Rectal smooth muscle tissue (tissue), 1 donor: ENCODE measurements around the gene POLR3E.

Source experiments
- H3K27ac ChIP-seq: one replicate; pipeline ENCODE4 v1.7.0; 2013; ENCODE audit warnings: low read depth, low read length, inconsistent platforms
- H3K27me3 ChIP-seq: one replicate; pipeline ENCODE4 v1.7.0; 2013; ENCODE audit warnings: low read length; ENCODE audit not compliant: control insufficient read depth, insufficient read depth
- H3K36me3 ChIP-seq: one replicate; pipeline ENCODE4 v1.7.0; 2013; ENCODE audit warnings: low read length; ENCODE audit not compliant: control insufficient read depth, insufficient read depth
- H3K4me1 ChIP-seq: one replicate; pipeline ENCODE4 v1.7.0; 2013; ENCODE audit warnings: low read length; ENCODE audit not compliant: control insufficient read depth, insufficient read depth
- H3K4me3 ChIP-seq: one replicate; pipeline ENCODE4 v1.7.0; 2013; ENCODE audit warnings: low read length
- H3K9ac ChIP-seq: one replicate; pipeline ENCODE4 v1.7.0; 2013; ENCODE audit warnings: low read length

The POLR3E gene, protein sequence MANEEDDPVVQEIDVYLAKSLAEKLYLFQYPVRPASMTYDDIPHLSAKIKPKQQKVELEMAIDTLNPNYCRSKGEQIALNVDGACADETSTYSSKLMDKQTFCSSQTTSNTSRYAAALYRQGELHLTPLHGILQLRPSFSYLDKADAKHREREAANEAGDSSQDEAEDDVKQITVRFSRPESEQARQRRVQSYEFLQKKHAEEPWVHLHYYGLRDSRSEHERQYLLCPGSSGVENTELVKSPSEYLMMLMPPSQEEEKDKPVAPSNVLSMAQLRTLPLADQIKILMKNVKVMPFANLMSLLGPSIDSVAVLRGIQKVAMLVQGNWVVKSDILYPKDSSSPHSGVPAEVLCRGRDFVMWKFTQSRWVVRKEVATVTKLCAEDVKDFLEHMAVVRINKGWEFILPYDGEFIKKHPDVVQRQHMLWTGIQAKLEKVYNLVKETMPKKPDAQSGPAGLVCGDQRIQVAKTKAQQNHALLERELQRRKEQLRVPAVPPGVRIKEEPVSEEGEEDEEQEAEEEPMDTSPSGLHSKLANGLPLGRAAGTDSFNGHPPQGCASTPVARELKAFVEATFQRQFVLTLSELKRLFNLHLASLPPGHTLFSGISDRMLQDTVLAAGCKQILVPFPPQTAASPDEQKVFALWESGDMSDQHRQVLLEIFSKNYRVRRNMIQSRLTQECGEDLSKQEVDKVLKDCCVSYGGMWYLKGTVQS

DNA sequence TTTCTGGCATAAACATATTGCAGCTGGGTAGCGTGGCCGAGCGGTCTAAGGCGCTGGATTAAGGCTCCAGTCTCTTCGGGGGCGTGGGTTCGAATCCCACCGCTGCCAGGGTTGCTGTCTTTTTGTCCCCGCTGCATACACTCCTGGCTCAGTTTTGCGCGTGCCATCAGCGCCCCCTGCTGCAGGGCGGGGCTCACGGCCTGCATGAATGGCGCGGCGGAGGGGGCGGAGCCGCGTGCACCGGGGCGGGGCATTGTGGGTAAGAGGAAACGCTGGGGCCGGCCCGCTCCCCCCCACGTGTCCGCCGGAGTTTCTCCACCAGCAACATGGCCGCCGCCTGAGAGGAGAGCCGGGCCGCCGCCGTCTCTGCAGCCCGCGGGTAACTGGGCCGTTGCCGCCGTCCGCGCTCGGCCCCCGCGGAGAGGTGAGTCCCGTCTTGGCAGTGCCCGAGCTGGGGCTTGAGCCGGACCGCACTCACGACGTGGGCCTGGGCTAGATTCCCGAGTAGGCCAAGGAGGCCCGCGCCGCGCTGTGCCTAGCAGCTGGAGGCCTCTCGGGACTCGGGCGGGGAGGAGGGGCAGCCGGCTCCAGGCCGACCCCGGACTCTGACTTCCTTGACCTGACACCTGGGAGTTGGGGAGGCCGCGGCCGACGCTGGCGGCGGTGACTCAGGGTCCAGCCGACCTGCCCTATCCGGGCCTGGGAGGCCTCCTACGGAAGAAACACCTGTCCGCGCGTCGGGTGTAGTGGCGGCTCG lies at the start of gene POLR3E:
Gene POLR3E (plus strand): TSS at position 296 of the 757 bp plus-strand sequence. CDS start 5,560 bp downstream, outside the sequence.
- H3K4me3 ChIP-seq, result peak within 1 kb of the TSS; percentile 76

DNA sequence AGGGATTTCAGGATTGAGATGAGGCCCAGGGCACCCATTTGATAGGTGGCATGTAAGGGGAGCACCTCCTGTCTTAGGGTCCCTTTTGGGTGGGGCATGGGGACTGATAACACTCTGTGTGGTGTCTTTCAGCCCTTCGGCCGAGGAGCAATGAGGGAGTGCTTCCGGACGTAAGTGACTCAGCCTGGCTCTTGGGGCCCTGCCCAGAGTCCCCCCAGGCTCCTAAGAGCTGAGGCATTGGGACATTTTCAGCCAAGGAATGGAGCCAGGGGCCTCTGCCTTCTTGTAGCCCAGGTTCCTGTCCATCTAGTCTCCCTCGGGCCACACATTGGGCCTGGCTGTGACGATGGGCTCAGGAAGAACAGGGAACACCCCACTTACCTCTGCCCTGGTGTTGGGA lies 46.7 kb upstream of the POLR3E start:
- H3K36me3 ChIP-seq, result peaks cover 30% of the 10 kb centered on the region
- H3K9ac ChIP-seq, result no peak overlapping the region
- H3K27me3 ChIP-seq, result no peaks in the 10 kb centered on the region
- no peak overlapping the region for H3K4me3 ChIP-seq
- no peaks in the 10 kb centered on the region for H3K4me1 ChIP-seq
- no peak overlapping the region for H3K27ac ChIP-seq

More for the DNA sequence above, at the start of gene POLR3E:
- Histone ChIP-seq H3K36me3 (peaks cover 3% of the 10 kb centered on the region), H3K4me1 (peaks cover 11% of the 10 kb centered on the region), H3K27ac (peak within 1 kb of the TSS; percentile 92), H3K9ac (peak within 1 kb of the TSS; percentile 80), H3K27me3 (no peaks in the 10 kb centered on the region)

DNA sequence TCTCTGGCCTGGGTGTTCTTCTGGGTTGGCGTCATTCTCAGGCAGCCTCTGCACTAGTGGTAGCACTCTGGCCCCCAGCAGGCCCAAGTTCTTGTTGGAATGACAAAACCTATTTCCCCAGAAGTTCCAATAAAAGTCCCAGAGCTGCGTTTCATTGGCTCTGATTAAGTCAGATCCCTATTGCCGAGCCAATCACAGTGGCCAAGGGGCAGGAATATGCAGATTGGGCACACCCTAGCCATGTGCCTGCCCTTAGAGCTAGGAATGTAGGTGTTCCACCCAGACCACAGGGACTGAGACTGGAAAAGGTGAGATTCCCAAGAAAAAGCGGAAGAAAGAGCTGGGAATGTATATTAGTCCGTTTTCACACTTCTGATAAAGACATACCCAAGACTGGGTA lies 44.9 kb upstream of the POLR3E start:
- Histone ChIP-seq H3K27ac (no peak overlapping the region), H3K4me1 (no peaks in the 10 kb centered on the region), H3K4me3 (no peak overlapping the region), H3K9ac (no peak overlapping the region), H3K36me3 (peaks cover 38% of the 10 kb centered on the region), H3K27me3 (no peaks in the 10 kb centered on the region)

DNA sequence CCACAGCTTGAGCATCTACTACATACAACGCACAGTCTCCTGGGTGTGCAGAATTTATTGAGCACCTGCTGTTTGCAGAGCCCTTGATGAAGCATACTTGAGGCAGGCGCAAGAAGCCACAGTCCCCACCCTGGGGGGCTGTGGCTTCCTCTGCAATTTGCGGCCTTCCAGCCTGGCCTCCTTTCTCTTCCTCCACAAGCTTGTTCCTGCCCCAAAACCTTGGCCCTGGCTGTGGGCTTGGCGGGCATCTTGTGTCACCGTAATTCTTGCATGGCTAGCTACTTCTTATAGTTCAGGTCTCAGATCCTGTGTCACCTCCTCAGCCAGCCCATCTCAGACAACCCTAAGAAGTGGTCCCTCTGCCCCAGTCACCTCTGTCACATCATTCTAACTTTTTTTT lies 43.9 kb upstream of the POLR3E start:
- no peak overlapping the region for H3K9ac ChIP-seq

DNA sequence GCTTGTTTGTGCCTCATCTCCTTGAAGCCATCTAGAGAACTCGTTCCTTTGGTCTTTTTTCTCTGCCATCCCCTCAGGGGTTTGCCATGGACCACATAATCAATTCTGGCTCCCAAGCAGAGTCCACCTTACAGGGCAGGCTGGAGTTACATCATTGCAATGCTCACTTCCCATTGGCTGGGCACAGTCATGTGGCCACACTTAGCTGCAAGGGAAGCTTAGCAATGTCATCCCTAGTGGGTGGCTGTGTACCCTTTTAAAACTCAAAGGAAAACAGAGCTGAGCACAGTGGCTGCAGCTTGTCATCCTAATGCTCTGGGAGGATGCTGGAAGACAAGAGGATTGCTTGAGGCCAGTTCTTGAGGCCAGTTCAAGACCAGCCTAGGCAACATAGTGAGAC lies 41.9 kb upstream of the POLR3E start:
- H3K4me3 ChIP-seq, result no peak overlapping the region
- no peaks in the 10 kb centered on the region for H3K4me1 ChIP-seq
- H3K9ac ChIP-seq, result no peak overlapping the region
- H3K27me3 ChIP-seq, result no peaks in the 10 kb centered on the region
- H3K27ac ChIP-seq, result no peak overlapping the region
- H3K36me3 ChIP-seq, result peaks cover 47% of the 10 kb centered on the region

More for the DNA sequence above, 43.9 kb upstream of the POLR3E start:
- H3K36me3 ChIP-seq, result peaks cover 44% of the 10 kb centered on the region
- no peak overlapping the region for H3K4me3 ChIP-seq
- no peaks in the 10 kb centered on the region for H3K27me3 ChIP-seq
- no peaks in the 10 kb centered on the region for H3K4me1 ChIP-seq
- H3K27ac ChIP-seq, result no peak overlapping the region

DNA sequence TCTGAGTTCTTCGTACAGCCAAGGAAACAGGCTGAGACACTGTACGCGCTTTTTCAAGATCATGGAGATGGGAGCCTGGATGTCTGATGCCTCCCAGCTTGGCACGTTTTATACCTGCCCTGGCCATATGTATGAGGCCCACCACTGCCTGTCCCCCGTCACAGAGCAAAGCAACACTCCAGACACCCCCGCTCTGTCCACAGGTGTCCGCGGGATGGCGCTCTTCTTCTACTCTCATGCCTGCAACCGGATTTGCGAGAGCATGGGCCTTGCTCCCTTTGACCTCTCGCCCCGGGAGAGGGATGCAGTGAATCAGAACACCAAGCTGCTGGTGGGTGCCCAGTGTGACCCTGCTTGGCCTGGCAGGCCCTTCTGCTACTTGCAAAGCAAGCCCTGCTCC lies 39.8 kb upstream of the POLR3E start:
- Histone ChIP-seq H3K36me3 (peaks cover 44% of the 10 kb centered on the region), H3K4me1 (no peaks in the 10 kb centered on the region), H3K4me3 (no peak overlapping the region), H3K27ac (no peak overlapping the region), H3K27me3 (no peaks in the 10 kb centered on the region), H3K9ac (no peak overlapping the region)

DNA sequence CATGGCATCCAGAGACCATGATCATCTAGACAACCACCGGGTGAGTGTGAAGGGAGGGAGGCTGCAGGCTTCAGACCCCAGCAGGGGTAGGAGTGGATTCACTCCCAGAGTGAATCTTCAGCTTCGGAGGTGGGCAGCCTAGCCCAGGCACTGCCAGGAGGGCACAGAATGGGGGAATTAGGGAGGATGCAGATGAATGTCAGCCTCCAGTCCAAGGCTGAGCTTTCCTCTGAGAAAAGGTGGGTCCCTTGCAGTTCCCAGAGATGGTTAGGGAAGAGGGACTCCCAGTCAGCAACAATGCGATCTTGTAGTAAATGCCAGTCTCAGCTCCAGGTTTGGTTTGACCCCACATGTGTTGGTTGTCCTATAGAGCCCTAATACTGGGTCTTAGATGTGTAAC lies 36.7 kb upstream of the POLR3E start:
- H3K4me1 ChIP-seq, result no peaks in the 10 kb centered on the region
- no peak overlapping the region for H3K9ac ChIP-seq
- H3K4me3 ChIP-seq, result no peak overlapping the region
- H3K36me3 ChIP-seq, result peaks cover 44% of the 10 kb centered on the region
- no peak overlapping the region for H3K27ac ChIP-seq
- H3K27me3 ChIP-seq, result no peaks in the 10 kb centered on the region

DNA sequence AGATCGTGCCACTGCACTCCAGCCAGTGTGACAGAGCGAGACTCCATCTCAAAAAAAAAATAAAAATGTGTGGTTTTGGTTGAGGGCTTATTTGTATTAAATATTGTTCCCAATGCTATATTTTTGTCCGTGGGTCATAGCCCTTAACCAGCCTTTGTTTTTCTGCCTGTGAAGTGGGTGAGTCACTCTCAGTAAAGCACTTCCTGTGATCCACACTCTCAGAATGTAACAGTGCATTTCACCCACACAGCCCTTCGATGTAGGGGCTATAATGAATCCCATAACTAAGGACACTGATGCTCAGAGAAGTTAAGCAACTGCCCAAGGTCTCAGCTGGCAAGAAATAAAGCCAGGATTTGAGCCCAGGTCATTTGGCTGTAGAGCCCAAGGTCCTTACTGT lies 34.7 kb upstream of the POLR3E start:
- Histone ChIP-seq H3K4me1 (no peaks in the 10 kb centered on the region), H3K4me3 (no peak overlapping the region), H3K27me3 (no peaks in the 10 kb centered on the region), H3K27ac (no peak overlapping the region), H3K36me3 (peaks cover 44% of the 10 kb centered on the region), H3K9ac (no peak overlapping the region)

DNA sequence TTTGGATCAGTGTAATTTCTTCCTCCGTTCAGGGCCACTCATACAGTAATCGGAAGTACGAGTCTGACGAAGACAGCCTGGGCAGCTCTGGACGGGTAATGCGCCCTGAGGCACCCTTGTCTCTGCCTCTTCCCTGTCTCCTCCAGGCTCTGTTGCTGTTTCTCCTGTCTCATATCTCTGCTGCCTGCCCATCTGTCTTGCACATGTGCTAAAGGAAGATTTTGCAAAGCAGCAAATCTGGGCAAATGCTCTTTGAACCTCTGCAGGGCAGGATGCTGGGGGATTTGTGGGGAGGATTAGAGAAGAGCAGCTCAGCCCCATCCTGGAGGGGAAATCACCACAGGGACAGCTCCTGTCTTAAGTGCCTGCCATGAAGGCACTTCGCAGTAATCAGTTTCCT lies 32.4 kb upstream of the POLR3E start:
- H3K4me1 ChIP-seq, result no peaks in the 10 kb centered on the region
- no peak overlapping the region for H3K27ac ChIP-seq
- H3K9ac ChIP-seq, result no peak overlapping the region
- H3K4me3 ChIP-seq, result no peak overlapping the region
- no peaks in the 10 kb centered on the region for H3K27me3 ChIP-seq
- peaks cover 33% of the 10 kb centered on the region for H3K36me3 ChIP-seq

DNA sequence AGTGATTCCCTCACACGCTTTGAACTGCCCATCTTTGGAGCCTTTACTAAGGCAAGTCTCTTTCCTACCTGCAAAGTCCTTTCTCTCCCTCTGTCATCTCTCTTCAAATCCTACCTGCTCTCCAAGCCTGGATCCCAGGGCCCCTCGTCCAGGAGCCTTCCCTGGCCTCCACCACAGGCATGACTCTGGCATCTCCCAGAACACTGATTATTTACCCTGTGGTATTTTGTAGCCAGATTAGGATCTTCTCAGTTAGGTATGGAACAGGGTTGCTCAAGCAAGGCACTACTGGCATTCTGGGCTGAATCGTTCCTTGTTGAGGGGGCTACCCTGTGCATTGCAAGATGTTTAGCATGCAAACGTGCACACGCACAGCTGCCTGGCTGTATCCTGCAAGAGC lies 31.9 kb upstream of the POLR3E start:
- Histone ChIP-seq H3K4me1 (no peaks in the 10 kb centered on the region), H3K36me3 (peaks cover 32% of the 10 kb centered on the region), H3K4me3 (no peak overlapping the region), H3K27me3 (no peaks in the 10 kb centered on the region), H3K9ac (no peak overlapping the region), H3K27ac (no peak overlapping the region)

DNA sequence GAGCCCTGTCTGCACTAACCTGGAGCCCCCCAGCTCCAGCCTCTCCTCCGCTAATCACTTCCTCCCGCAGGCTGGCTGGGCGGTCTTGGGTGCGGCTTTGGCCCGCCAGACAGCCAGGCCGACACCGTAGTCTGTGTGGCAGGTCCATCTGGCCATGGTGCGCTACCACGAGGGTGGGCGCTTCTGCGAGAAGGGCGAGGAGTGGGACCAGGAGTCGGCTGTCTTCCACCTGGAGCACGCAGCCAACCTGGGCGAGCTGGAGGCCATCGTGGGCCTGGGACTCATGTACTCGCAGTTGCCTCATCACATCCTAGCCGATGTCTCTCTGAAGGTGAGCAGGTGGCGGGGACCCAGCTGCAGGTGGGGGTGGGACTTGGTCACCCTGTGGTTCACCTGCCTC lies 30.7 kb upstream of the POLR3E start:
- H3K27ac ChIP-seq, result no peak overlapping the region
- no peaks in the 10 kb centered on the region for H3K27me3 ChIP-seq
- H3K4me3 ChIP-seq, result no peak overlapping the region
- no peak overlapping the region for H3K9ac ChIP-seq
- H3K36me3 ChIP-seq, result peaks cover 27% of the 10 kb centered on the region
- H3K4me1 ChIP-seq, result no peaks in the 10 kb centered on the region

DNA sequence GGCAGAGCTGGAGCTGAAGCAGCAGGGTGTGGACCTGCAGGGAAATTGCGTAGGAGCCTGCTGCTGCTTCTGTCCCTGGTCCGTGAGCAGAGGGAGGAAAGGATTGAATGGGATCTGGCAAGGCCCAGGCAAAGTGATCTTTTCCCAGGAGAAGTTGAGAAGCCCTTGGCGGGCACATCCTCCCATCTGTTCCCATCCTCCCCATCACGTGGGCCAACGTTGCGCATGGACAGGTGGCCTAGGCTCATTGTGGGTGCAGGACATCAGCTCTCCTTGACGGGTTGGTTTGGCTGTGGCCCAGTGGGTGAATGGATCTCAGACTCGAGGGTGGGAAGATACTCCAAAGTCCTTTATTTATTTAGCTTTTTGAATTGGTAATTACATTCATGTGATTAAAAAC lies 29.4 kb upstream of the POLR3E start:
- H3K9ac ChIP-seq, result no peak overlapping the region
- H3K4me1 ChIP-seq, result no peaks in the 10 kb centered on the region
- no peaks in the 10 kb centered on the region for H3K27me3 ChIP-seq
- peaks cover 24% of the 10 kb centered on the region for H3K36me3 ChIP-seq
- H3K27ac ChIP-seq, result no peak overlapping the region
- H3K4me3 ChIP-seq, result no peak overlapping the region
